Mesodermal cell (in vitro differentiated cells): Measurements from ENCODE around the gene SYCP1.
"Not testable (repeated sequence)": the region's sequence is repeated elsewhere in the genome, so short reads cannot be mapped to it uniquely, and the experiment has no call there.

ENCODE experiments used
- H3K27ac ChIP-seq: 2 replicates; pipeline ENCODE4 v1.7.0; 2013; ENCODE audit warnings: mild to moderate bottlenecking, low read depth, low read length, moderate library complexity; ENCODE audit not compliant: severe bottlenecking
- H3K36me3 ChIP-seq: 2 replicates; pipeline ENCODE4 v1.7.1; 2013; ENCODE audit warnings: mild to moderate bottlenecking, low read length, moderate library complexity; ENCODE audit not compliant: control insufficient read depth, insufficient read depth
- H3K4me1 ChIP-seq: one replicate; pipeline ENCODE4 v1.7.1; 2013; ENCODE audit warnings: mild to moderate bottlenecking, low read length; ENCODE audit not compliant: insufficient read depth, control insufficient read depth, poor library complexity, severe bottlenecking
- H3K4me3 ChIP-seq: 2 replicates; pipeline ENCODE4 v1.7.0; 2013; ENCODE audit warnings: low read length, control low read depth, mild to moderate bottlenecking; ENCODE audit not compliant: insufficient read depth, poor library complexity, severe bottlenecking; ENCODE audit errors: extremely low read depth
- H3K9me3 ChIP-seq: 2 replicates; pipeline ENCODE4 v1.7.1; 2013; ENCODE audit warnings: mild to moderate bottlenecking, low read length, moderate library complexity; ENCODE audit not compliant: control insufficient read depth
- WGBS, 2 experiments: methylation state at CpG; one replicate each; pipeline ENCODE4 v1.1.5; 2013; ENCODE audit warnings: missing lambda C conversion rate in 2 of 2; ENCODE audit not compliant: insufficient coverage in 2 of 2; 5-methylcytosine and 5-hydroxymethylcytosine counted together

SYCP1 gene

DNA sequence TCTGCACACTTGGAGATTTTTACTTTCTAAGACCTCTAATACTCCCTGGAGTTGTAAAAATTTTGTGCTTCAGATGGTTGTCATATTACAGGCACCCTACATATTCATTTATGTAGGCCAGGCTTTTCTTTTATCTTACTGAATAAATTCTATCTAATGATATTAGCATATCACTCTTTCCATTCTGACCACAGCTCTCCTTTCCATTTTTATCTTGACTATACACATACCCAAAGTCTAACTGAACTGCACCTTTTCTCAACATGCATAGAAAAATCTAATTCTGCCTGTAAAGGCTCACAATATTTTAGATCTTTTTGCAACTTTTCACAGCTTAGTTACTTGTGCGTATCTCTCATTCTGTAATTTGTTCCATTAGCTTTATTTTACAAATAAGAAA is 122.2 kb downstream of the SYCP1 start:
- no peaks in the 10 kb centered on the region for H3K9me3 ChIP-seq
- no peak overlapping the region for H3K27ac ChIP-seq
- no peaks in the 10 kb centered on the region for H3K36me3 ChIP-seq
- WGBS, 2 experiments, result no CpG with 5 or more reads among the region's 1 CpG
- no peak overlapping the region for H3K4me3 ChIP-seq
- H3K4me1 ChIP-seq, result no peaks in the 10 kb centered on the region

DNA sequence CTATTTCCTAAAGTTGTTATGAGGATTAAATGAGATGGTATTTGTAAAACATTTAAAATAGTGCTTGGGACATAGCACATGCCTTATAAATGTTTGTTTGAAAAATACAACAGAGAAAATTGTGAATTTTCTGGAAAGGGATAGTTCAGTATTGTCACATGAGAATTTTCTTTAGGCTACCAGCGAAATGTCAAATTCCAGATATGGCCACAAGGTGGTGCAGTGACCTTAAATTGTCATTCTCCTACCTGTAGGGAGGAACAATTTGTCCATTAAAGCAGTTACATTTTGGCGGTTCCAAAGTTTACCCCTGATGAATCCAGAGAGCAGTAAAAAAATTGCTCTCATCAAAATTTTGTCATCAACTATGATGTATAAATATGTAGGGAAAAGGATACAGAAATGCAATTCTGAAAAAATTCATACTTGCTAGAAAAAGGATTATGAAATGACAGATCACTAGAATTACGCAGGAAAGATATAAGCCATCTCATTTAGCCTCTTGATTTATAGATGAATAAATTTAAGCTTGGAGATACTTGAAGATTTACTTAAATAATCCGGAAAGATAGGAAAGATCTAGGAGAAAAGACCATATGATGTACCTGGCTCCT is 124.7 kb downstream of the SYCP1 start:
- WGBS, 2 experiments, result 0 to 30% methylated on average over 1 to 2 of the region's 4 CpGs
- no peaks in the 10 kb centered on the region for H3K4me1 ChIP-seq
- no peak overlapping the region for H3K4me3 ChIP-seq
- H3K9me3 ChIP-seq, result no peaks in the 10 kb centered on the region
- H3K27ac ChIP-seq, result no peak overlapping the region
- no peaks in the 10 kb centered on the region for H3K36me3 ChIP-seq

DNA sequence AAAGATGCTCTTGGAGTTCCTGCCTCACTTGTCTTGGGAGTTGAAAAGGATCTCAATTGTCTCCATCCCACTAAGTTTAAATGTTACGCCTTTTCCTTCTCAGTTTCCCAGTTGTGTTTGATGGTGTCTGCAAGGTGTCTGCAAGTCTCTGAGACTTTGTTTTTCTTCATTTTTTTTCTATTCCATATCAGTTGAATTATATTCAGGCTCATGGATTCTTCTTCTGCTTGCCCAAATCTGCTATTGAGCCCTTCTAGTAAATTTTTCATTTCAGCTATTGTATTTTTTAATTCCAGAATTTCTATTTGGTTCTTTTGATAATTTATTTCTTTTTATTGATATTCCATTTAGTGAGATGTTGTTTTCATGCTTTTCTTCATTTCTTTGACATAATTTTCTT is 127.6 kb downstream of the SYCP1 start:
- WGBS, 2 experiments, result no CpG with 5 or more reads among the region's 1 CpG
- H3K36me3 ChIP-seq, result no peaks in the 10 kb centered on the region
- H3K4me3 ChIP-seq, result no peak overlapping the region
- H3K27ac ChIP-seq, result no peak overlapping the region
- H3K9me3 ChIP-seq, result no peaks in the 10 kb centered on the region
- no peaks in the 10 kb centered on the region for H3K4me1 ChIP-seq

DNA sequence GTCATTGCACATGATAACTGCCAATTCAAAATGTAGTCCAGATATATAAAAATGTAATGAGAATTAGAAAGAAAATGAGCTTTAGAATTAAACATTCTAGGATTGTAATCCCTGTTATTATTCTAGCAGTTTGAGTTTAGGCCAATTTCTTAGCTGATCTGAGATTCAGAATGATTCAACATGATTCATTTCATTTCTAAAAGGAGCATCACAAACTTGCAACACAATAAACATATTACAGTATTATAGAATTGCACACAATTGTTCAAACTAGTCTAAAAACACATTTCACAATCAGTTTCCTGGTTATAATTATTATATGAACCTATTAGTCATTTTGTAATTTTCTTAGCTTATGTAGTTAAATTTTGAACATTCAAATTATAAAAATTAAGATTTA is 131.6 kb downstream of the SYCP1 start:
- Histone ChIP-seq H3K4me1 (no peaks in the 10 kb centered on the region), H3K9me3 (peaks cover 4% of the 10 kb centered on the region), H3K4me3 (no peak overlapping the region), H3K36me3 (no peaks in the 10 kb centered on the region), H3K27ac (no peak overlapping the region)

DNA sequence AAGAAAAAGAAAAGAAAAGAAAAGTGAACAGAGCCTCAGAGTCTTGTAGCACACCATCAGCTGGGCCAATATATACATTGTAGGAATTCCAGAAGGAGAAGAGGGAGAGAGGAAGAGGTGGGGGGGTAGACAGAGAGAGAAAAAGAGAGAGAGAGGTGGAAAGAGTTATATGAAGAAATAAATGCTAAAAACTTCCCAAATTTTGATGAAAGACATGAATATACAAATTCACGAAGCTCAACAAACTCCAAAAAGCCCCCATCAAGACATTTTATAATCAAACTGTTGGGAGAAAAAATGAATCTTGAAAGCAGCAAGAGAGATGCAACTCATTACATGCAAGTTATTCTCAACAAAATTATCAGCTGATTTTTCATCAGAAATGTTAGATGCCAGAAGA is 133.4 kb downstream of the SYCP1 start:
- H3K9me3 ChIP-seq, result peaks cover 4% of the 10 kb centered on the region
- no peak overlapping the region for H3K27ac ChIP-seq
- H3K4me3 ChIP-seq, result no peak overlapping the region
- no peaks in the 10 kb centered on the region for H3K36me3 ChIP-seq
- no peaks in the 10 kb centered on the region for H3K4me1 ChIP-seq
- WGBS, 2 experiments, result no CpG with 5 or more reads among the region's 1 CpG

DNA sequence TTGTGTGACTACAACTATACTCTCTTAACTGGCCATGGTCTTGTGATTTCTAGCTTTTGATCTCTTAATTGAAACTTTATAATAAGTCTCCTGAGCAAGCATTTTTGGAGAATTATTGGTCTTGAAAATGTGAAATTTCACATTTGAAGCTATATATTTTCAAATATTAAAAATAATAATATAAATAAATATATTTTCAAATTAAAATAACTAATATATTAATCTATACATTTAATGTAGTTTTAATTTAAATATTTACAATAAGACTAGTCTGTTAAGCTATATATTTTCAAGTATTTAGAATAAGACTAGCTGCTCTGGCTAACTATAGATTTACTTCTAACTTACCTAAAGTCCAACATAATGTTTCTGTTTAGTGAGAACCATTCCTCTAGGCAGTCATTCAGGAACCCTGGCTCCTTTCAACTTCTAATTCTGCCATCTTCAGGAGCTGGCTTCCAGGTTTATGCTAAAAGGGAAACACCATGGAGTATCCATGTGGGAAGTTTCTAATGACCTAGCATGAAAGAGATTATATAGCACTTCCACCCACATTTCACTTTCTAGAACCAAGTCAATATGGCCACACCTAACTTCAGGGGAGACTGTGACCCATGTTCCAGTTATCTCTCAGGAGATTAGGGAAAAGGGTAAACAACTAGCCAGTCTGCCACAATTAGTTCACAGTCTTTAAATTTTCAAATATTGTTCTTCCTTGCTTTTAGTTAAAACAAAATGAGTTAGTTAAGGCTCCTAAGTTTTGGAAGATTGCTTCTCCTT is 143.0 kb downstream of the SYCP1 start:
- Histone ChIP-seq H3K27ac (no peak overlapping the region), H3K36me3 (no peaks in the 10 kb centered on the region), H3K4me3 (no peak overlapping the region), H3K4me1 (no peaks in the 10 kb centered on the region), H3K9me3 (no peaks in the 10 kb centered on the region)

DNA sequence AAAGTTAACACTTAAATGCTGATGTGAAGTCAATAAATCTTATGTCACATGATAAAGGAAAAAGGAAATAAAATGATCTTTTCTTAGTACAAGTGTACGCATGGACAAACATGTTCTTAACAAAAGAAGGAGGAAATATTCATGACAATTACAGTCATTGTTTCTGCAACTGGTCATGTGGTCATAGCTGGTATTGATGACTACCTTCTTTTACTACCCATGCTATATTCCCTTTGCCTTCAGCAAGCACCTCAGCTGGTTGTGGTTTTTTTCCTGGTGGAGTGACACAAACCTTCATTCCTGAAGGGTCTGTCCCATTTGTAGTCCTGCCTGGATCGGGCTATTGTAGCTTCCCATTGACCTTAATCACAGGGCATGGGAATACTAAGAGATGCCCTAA is 151.5 kb downstream of the SYCP1 start:
- no peak overlapping the region for H3K4me3 ChIP-seq
- no peaks in the 10 kb centered on the region for H3K9me3 ChIP-seq
- 83% methylated on average over 1 of the region's 2 CpGs; no CpG with 5 or more reads in 1 of the 2 experiments for WGBS, 2 experiments

DNA sequence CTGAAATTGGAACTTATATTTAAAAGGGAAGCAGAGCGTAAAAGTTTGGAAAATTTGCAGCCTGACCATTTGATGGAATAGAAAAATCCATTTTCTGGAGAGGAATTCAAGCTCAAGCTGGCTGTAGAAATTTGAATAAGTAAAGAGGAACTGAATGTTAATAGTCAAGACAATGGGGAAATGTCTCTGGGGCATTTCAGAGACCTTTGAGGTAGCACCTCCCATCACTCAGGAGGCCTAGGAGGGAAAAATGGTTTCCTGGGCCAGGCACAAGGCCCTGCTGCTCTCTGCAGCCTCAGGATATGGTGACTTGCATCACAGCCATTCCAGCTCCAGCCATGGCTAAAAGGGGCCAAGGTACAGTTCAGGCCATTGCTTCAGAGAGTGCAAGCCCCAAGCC is 157.3 kb downstream of the SYCP1 start:
- Histone ChIP-seq H3K27ac (no peak overlapping the region), H3K4me3 (no peak overlapping the region), H3K9me3 (no peaks in the 10 kb centered on the region), H3K36me3 (no peaks in the 10 kb centered on the region), H3K4me1 (no peaks in the 10 kb centered on the region)
- 77 to 100% methylated on average over 1 of the region's 1 CpG for WGBS, 2 experiments

More for the DNA sequence above, 151.5 kb downstream of the SYCP1 start:
- Histone ChIP-seq H3K36me3 (no peaks in the 10 kb centered on the region), H3K27ac (no peak overlapping the region), H3K4me1 (no peaks in the 10 kb centered on the region)

DNA sequence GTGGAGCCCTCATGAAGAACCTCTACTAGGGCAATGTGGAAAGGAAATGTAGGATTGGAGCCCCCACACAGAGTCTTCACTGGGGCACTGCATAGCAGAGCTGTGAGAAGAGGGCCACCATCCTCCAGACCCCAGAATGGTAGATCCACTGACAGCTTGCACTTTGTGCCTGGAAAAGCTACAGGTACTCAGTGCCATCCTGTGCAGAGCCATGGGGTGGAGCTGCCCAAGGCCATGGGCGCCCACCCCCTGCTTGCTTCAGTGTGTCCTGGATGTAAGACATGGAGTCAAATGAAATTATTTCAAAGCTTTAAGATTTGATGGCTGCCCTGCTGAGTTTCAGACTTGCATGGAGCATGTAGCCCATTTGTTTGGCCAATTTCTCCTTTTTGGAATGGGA is 157.8 kb downstream of the SYCP1 start:
- Histone ChIP-seq H3K4me1 (no peaks in the 10 kb centered on the region), H3K36me3 (no peaks in the 10 kb centered on the region), H3K4me3 (no peak overlapping the region), H3K27ac (no peak overlapping the region), H3K9me3 (no peaks in the 10 kb centered on the region)
- 71 to 88% methylated on average over 1 of the region's 1 CpG for WGBS, 2 experiments

DNA sequence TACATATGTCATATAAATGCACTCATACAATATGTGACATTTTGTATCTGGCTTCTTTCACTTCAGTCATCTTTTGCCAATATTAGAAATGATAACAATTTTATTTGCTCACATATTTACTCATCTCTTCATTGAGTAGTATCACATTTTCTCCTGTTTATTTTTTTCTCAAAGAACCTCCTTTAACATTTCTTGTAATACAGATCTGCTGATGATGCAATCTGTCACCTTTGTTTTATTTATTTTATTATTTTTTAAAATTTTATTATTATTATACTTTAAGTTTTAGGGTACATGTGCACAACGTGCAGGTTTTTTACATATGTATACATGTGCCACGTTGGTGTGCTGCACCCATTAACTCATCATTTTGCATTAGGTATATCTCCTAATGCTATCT is 159.1 kb downstream of the SYCP1 start:
- Histone ChIP-seq H3K4me1 (no peaks in the 10 kb centered on the region), H3K4me3 (no peak overlapping the region), H3K9me3 (no peaks in the 10 kb centered on the region), H3K27ac (no peak overlapping the region), H3K36me3 (no peaks in the 10 kb centered on the region)
- 100% methylated on average over 1 of the region's 2 CpGs; no CpG with 5 or more reads in 1 of the 2 experiments for WGBS, 2 experiments

DNA sequence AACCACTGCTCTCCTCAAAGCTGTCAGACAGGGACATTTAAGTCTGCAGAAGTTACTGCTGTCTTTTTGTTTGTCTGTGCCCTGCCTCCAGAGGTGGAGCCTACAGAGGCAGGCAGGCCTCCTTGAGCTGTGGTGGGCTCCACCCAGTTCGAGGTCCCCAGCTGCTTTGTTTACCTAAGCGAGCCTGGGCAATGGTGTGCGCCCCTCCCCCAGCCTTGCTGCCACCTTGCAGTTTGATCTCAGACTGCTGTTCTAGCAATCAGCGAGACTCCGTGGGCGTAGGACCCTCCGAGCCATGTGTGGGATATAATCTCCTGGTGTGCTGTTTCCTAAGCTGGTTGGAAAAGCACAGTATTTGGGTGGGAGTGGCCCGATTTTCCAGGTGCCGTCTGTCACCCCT is 164.9 kb downstream of the SYCP1 start:
- not testable (repeated sequence) for H3K36me3 ChIP-seq, H3K27ac ChIP-seq, H3K4me1 ChIP-seq, H3K9me3 ChIP-seq, H3K4me3 ChIP-seq
- 82 to 90% methylated on average over 5 of the region's 9 CpGs for whole genome bisulfite sequencing, 2 experiments
